ENCODE results near the gene CLEC20A.
"Not testable (repeated sequence)": the region's sequence is repeated elsewhere in the genome, so short reads cannot be mapped to it uniquely, and the experiment has no call there.

The CLEC20A gene

GRCh38 chr1:178506669-178507068, 9.9 kb upstream of the CLEC20A start:
- no peak overlapping the region for H3K4me3 ChIP-seq (ENCODE audit: low read depth, low read length)
- TF ChIP-seq CTCF (conservative IDR thresholded peaks at IDR 0.05; ENCODE audit: low read depth, low read length): no peak
- DNase-seq (ENCODE audit: low read depth): no peak

DNA sequence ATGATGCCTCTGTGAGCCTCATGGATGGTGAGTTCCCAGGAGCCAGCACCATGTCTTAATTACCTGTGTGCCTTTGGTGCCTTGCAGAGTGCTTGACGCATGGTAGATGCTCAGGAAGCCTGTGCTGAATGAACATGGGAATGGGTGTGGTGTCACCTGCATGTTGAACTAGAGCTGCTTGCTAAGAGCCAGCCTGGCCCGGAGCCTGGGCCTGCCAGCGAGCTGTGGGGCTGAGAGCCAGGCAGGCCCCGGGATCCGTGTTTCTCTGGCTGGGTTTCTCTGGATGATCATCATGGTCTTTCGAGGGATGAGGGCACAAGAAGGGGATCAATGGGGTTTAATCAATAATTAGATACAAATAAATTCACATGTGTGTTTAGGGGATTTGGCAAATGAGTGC, 9.4 kb upstream of the CLEC20A start:
- TF ChIP-seq CTCF (conservative IDR thresholded peaks at IDR 0.05; ENCODE audit: low read depth, low read length): no peak
- H3K4me3 ChIP-seq (ENCODE audit: low read depth, low read length): no peak overlapping the region
- no peak for DNase-seq (ENCODE audit: low read depth)

DNA sequence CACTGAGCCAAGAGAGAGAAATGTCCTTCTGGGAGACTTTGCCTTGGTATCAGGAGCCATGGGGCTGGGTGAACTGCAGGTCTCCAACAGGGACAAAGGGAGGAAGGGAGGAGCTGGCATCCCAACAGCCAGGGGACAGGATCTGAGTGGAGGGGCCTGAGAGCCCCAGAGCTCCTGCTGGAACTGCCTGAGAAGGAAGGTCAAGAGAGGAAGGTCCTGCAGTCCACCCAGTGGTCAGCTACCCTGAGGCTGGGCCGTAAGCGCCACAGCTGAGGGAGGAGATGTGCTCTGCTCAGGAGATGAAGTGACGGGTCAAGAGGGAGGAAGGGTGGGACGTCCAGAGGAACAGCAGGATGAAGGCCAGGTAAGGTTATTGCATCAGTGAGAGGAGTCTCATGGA, 7.5 kb upstream of the CLEC20A start:
- no peak for TF ChIP-seq CTCF (conservative IDR thresholded peaks at IDR 0.05; ENCODE audit: low read depth, low read length)
- DNase-seq (ENCODE audit: low read depth): no peak
- no peak overlapping the region for H3K4me3 ChIP-seq (ENCODE audit: low read depth, low read length)

- no peak for TF ChIP-seq CTCF (conservative IDR thresholded peaks at IDR 0.05; ENCODE audit: low read depth, low read length)
- DNase-seq (ENCODE audit: low read depth): no peak
- no peak overlapping the region for H3K4me3 ChIP-seq (ENCODE audit: low read depth, low read length)
Observed at GRCh38 chr1:178503849-178504248, 7.1 kb upstream of the CLEC20A start.

DNA sequence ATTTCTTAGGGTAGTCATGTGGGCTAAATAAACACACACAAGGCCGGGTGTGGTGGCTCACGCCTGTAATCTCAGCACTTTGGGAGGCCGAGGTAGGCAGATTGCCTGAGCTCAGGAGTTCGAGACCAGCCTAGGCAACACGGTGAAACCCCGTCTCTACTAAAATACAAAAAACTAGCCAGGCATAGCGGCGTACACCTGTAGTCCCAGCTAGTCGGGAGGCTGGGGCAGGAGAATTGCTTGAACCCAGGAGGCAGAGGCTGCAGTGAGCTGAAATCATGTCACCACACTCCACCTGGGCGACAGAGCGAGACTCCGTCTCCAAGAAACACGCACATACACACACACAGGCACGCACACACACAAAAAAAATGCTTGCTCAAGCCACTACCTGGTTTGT, 6.6 kb upstream of the CLEC20A start:
- not testable (repeated sequence) for H3K4me3 ChIP-seq (ENCODE audit: low read depth, low read length); DNase-seq (ENCODE audit: low read depth)

DNA sequence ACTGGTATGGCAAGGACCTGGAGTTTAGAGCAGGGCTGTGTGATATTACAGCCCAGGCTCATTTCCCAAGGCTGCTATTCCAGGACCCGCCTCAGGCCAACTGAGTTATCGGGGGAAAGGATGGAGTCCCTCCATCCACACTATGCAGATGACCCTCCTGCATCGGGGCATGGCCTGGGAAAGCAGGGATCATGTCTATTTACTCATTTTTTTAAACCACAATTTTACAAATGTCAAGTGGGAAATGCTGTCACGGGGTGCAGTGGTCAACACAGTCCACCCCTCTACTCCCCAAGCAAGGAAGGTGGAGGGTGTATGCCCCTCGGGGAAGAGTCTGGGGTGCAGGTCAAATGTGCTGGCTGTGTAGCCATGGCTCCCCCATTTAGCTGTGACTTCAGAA, 6.1 kb upstream of the CLEC20A start:
- H3K4me3 ChIP-seq (ENCODE audit: low read depth, low read length): no peak overlapping the region
- TF ChIP-seq CTCF (conservative IDR thresholded peaks at IDR 0.05; ENCODE audit: low read depth, low read length): no peak
- DNase-seq (ENCODE audit: low read depth): no peak

- TF ChIP-seq CTCF (conservative IDR thresholded peaks at IDR 0.05; ENCODE audit: low read depth, low read length): no peak
- no peak overlapping the region for H3K4me3 ChIP-seq (ENCODE audit: low read depth, low read length)
- DNase-seq (ENCODE audit: low read depth): no peak
Observed at GRCh38 chr1:178502330-178502714, 5.6 kb upstream of the CLEC20A start.
